SK-N-SH (cell line): ENCODE measurements around the gene ACTA1.

Experiments used
- CHD2 ChIP-seq: fragments of 150-350 bp; IDR thresholded peaks from 2 replicates; pipeline ENCODE4 v1.6.1; 2018; ENCODE audit warnings: low read length; ENCODE audit not compliant: partially characterized antibody
- CTCF ChIP-seq: fragments of 200-600 bp; sonication (generic); IDR thresholded peaks from 2 replicates; pipeline ENCODE4 v1.6.1; 2017; ENCODE audit warnings: antibody characterized with exemption, mild to moderate bottlenecking, moderate library complexity
- EP300 ChIP-seq, 2 experiments: IDR thresholded peaks; 2 replicates each; pipeline versions ENCODE4 v1.4.0 to v1.6.1; 2012; ENCODE audit warnings: borderline replicate concordance in 1 of 2, low read depth in 1 of 2, low read length in 1 of 2
- GABPA ChIP-seq: IDR thresholded peaks from 2 replicates; pipeline ENCODE4 v1.4.0; 2012; ENCODE audit warnings: low read depth, mild to moderate bottlenecking
- MXI1 ChIP-seq: IDR thresholded peaks from 2 replicates; pipeline ENCODE4 v1.6.1; 2012; ENCODE audit warnings: mild to moderate bottlenecking, low read depth, low read length, improper control_type of control experiment
- POLR2AphosphoS5 ChIP-seq: IDR thresholded peaks from 2 replicates; pipeline ENCODE4 v1.6.1; 2012; ENCODE audit warnings: low read depth, low read length
- RAD21 ChIP-seq: IDR thresholded peaks from 2 replicates; pipeline ENCODE4 v1.6.1; 2012; ENCODE audit warnings: mild to moderate bottlenecking, low read length
- RCOR1 ChIP-seq: fragments of 150-350 bp; IDR thresholded peaks from 2 replicates; pipeline ENCODE4 v1.6.1; 2017; ENCODE audit warnings: antibody characterized with exemption, low read length
- USF1 ChIP-seq: IDR thresholded peaks from 2 replicates; pipeline ENCODE4 v1.4.0; 2012; ENCODE audit warnings: low read depth, borderline replicate concordance

GRCh38 chr1:229434641-229435051 lies 752 bp upstream of the ACTA1 start:
- TF ChIP-seq EP300 (IDR thresholded peaks at IDR 0.05; ENCODE audit: borderline replicate concordance in 1 of 2, low read depth in 1 of 2, low read length in 1 of 2) = no peak
- TF ChIP-seq RAD21 = no peak
- TF ChIP-seq CTCF = no peak
- TF ChIP-seq GABPA = no peak
- no peak for TF ChIP-seq POLR2AphosphoS5
- TF ChIP-seq RCOR1 = no peak
- no peak for TF ChIP-seq MXI1
- TF ChIP-seq USF1 = no peak
- TF ChIP-seq CHD2 = no peak
